Neural progenitor cell (in vitro differentiated cells): Measurements from ENCODE around the gene AKAP17A. TPM values are rescaled to one million over a fixed set of nuclear protein-coding genes. Genes with fewer than 3 reads are reported as not detected.
A peak's percentile ranks its signal among the peaks of the same experiment; 100 is the strongest.

Experiments
- DNase-seq: peaks from one replicate; pipeline ENCODE4 v3.0.0-alpha.2; 2016; ENCODE audit warnings: low spot score
- H2AFZ ChIP-seq: fragments of 200-600 bp; sonication (generic); replicated peaks from 2 replicates; pipeline ENCODE4 v1.6.1; 2016; ENCODE audit warnings: antibody characterized with exemption
- H3F3A ChIP-seq: fragments of 200-600 bp; sonication (generic); 2 replicates; pipeline ENCODE4 v1.6.1; 2016; ENCODE audit warnings: antibody characterized with exemption, low read depth
- H3K27ac ChIP-seq: fragments of 200-600 bp; sonication (generic); 2 replicates; pipeline ENCODE4 v1.5.1; 2016; ENCODE audit warnings: mild to moderate bottlenecking
- H3K27me3 ChIP-seq: fragments of 200-600 bp; sonication (generic); 2 replicates; pipeline ENCODE4 v1.6.1; 2016; ENCODE audit warnings: mild to moderate bottlenecking, moderate library complexity
- H3K36me3 ChIP-seq: fragments of 200-600 bp; sonication (generic); 2 replicates; pipeline ENCODE4 v1.5.1; 2016
- H3K4me1 ChIP-seq: fragments of 200-600 bp; sonication (generic); 2 replicates; pipeline ENCODE4 v1.6.1; 2016; ENCODE audit warnings: mixed run types
- H3K4me2 ChIP-seq: fragments of 200-600 bp; sonication (generic); 2 replicates; pipeline ENCODE4 v1.6.1; 2016
- H3K4me3 ChIP-seq: fragments of 200-600 bp; sonication (generic); 2 replicates; pipeline ENCODE4 v1.5.1; 2016
- H3K79me2 ChIP-seq: fragments of 200-600 bp; sonication (generic); 2 replicates; pipeline ENCODE4 v1.6.1; 2016; ENCODE audit warnings: low read depth
- H3K9ac ChIP-seq: fragments of 200-600 bp; sonication (generic); 2 replicates; pipeline ENCODE4 v1.6.1; 2016
- H3K9me3 ChIP-seq: fragments of 200-600 bp; sonication (generic); 2 replicates; pipeline ENCODE4 v1.5.1; 2016; ENCODE audit warnings: low read depth
- H4K20me1 ChIP-seq: fragments of 200-600 bp; sonication (generic); 2 replicates; pipeline ENCODE4 v1.6.1; 2016; ENCODE audit warnings: low read depth
- H3K27ac Mint-ChIP-seq: 3 replicates; pipeline ENCODE4 v1.8.0; 2021; ENCODE audit warnings: mixed read lengths
- H3K27me3 Mint-ChIP-seq: 2 replicates; pipeline ENCODE4 v1.8.0; 2022; ENCODE audit warnings: low read depth, mild to moderate bottlenecking, inconsistent platforms, moderate library complexity, mixed read lengths; ENCODE audit not compliant: insufficient read depth
- H3K36me3 Mint-ChIP-seq: 3 replicates; pipeline ENCODE4 v1.8.0; 2021; ENCODE audit warnings: mixed read lengths
- H3K4me1 Mint-ChIP-seq: 3 replicates; pipeline ENCODE4 v1.8.0; 2021; ENCODE audit warnings: mixed read lengths
- H3K4me3 Mint-ChIP-seq: 3 replicates; pipeline ENCODE4 v1.8.0; 2021; ENCODE audit warnings: mild to moderate bottlenecking, moderate library complexity, mixed read lengths
- H3K9me3 Mint-ChIP-seq: 3 replicates; pipeline ENCODE4 v1.8.0; 2020; ENCODE audit warnings: mixed read lengths
- CTCF ChIP-seq: fragments of 200-600 bp; sonication (generic); IDR thresholded peaks from 2 replicates; pipeline ENCODE4 v1.5.1; 2017; ENCODE audit warnings: antibody characterized with exemption, mild to moderate bottlenecking
- EZH2 ChIP-seq: fragments of 200-600 bp; sonication (generic); IDR thresholded peaks from 2 replicates; pipeline ENCODE4 v1.6.1; 2017; ENCODE audit warnings: antibody characterized with exemption, mild to moderate bottlenecking, moderate library complexity
- EZH2phosphoT487 ChIP-seq: fragments of 200-600 bp; sonication (generic); IDR thresholded peaks from 2 replicates; pipeline ENCODE4 v1.6.1; 2017; ENCODE audit warnings: antibody characterized with exemption
- total RNA-seq: library from RNA; depleted of rRNA; stranded (reverse); fragments of >200 nt; gene quantifications from 2 replicates; pipeline ENCODE4 v1.2.3, GENCODE V29; 2015; ENCODE audit warnings: low replicate concordance

Gene AKAP17A
- total RNA-seq, 1 donor from 2014 or later: 10.7 TPM

- no peaks in the 10 kb centered on the region for H3K36me3 Mint-ChIP-seq
- Histone ChIP-seq H3F3A (peaks cover 7% of the 10 kb centered on the region), H3K4me3 (no peak overlapping the region), H2AFZ (no peak overlapping the region), H3K4me2 (no peak overlapping the region), H3K79me2 (no peaks in the 10 kb centered on the region), H4K20me1 (no peaks in the 10 kb centered on the region), H3K36me3 (no peaks in the 10 kb centered on the region), H3K27me3 (no peaks in the 10 kb centered on the region), H3K27ac (no peak overlapping the region), H3K9ac (no peak overlapping the region), H3K9me3 (no peaks in the 10 kb centered on the region), H3K4me1 (no peaks in the 10 kb centered on the region)
- peak overlapping the region; percentile 15 for H3K27ac Mint-ChIP-seq
- TF ChIP-seq EZH2phosphoT487 (no peak), CTCF (no peak), EZH2 (no peak)
- H3K4me3 Mint-ChIP-seq: no peak overlapping the region
- peaks cover 5% of the 10 kb centered on the region for H3K27me3 Mint-ChIP-seq
- peaks cover 5% of the 10 kb centered on the region for H3K9me3 Mint-ChIP-seq
- DNase-seq: no peak
- H3K4me1 Mint-ChIP-seq: peaks cover 2% of the 10 kb centered on the region
Measured at GRCh38 chrX:1582686-1583437, 8.5 kb upstream of the AKAP17A start.

GRCh38 chrX:1584237-1585011 lies 7.0 kb upstream of the AKAP17A start:
- Histone ChIP-seq H3K9ac (no peak overlapping the region), H3K4me3 (no peak overlapping the region), H3K79me2 (no peaks in the 10 kb centered on the region), H3K36me3 (no peaks in the 10 kb centered on the region), H3K27ac (no peak overlapping the region), H3K27me3 (no peaks in the 10 kb centered on the region), H2AFZ (no peak overlapping the region), H3K9me3 (no peaks in the 10 kb centered on the region), H3K4me1 (no peaks in the 10 kb centered on the region), H3F3A (peaks cover 7% of the 10 kb centered on the region), H4K20me1 (no peaks in the 10 kb centered on the region), H3K4me2 (no peak overlapping the region)
- peaks cover 5% of the 10 kb centered on the region for H3K27me3 Mint-ChIP-seq
- H3K4me1 Mint-ChIP-seq: peaks cover 2% of the 10 kb centered on the region
- H3K27ac Mint-ChIP-seq: no peak overlapping the region
- no peaks in the 10 kb centered on the region for H3K36me3 Mint-ChIP-seq
- DNase-seq: no peak
- TF ChIP-seq CTCF (no peak), EZH2 (no peak), EZH2phosphoT487 (no peak)
- H3K4me3 Mint-ChIP-seq: no peak overlapping the region
- H3K9me3 Mint-ChIP-seq: peaks cover 5% of the 10 kb centered on the region

GRCh38 chrX:1587161-1587560 lies 4.2 kb upstream of the AKAP17A start:
- H3K36me3 ChIP-seq: no peaks in the 10 kb centered on the region
- Mint-ChIP-seq H3K36me3 (no peaks in the 10 kb centered on the region), H3K4me3 (no peak overlapping the region), H3K4me1 (peaks cover 2% of the 10 kb centered on the region), H3K27ac (no peak overlapping the region), H3K27me3 (peaks cover 5% of the 10 kb centered on the region), H3K9me3 (peaks cover 5% of the 10 kb centered on the region)
- no peaks in the 10 kb centered on the region for H3K9me3 ChIP-seq
- H3K27me3 ChIP-seq: no peaks in the 10 kb centered on the region
- no peak overlapping the region for H3K9ac ChIP-seq
- peak overlapping the region; percentile 6 for H3K27ac ChIP-seq
- peaks cover 7% of the 10 kb centered on the region for H3K79me2 ChIP-seq
- H3K4me3 ChIP-seq: no peak overlapping the region
- H2AFZ ChIP-seq: peak overlapping the region; percentile 82
- TF ChIP-seq CTCF (no peak), EZH2 (no peak), EZH2phosphoT487 (no peak)
- DNase-seq: no peak
- H4K20me1 ChIP-seq: peaks cover 5% of the 10 kb centered on the region
- H3K4me1 ChIP-seq: peaks cover 3% of the 10 kb centered on the region
- H3K4me2 ChIP-seq: no peak overlapping the region
- H3F3A ChIP-seq: peaks cover 23% of the 10 kb centered on the region
